ENCODE results near the gene LTA.
"Not testable (repeated sequence)": the region's sequence is repeated elsewhere in the genome, so short reads cannot be mapped to it uniquely, and the experiment has no call there.

Gene LTA

GRCh38 chr6:31588871-31589650, 17.0 kb downstream of the LTA start:
- H3K4me3 ChIP-seq (replicated peaks; ENCODE audit: low read depth, low read length): no peak overlapping the region
- DNase-seq (ENCODE audit: extremely low read depth, low read depth): no peak
- TF ChIP-seq CTCF (IDR thresholded peaks at IDR 0.05; ENCODE audit: low read depth, low read length, missing control alignments): no peak

- DNase-seq (ENCODE audit: extremely low read depth, low read depth); H3K4me3 ChIP-seq (replicated peaks; ENCODE audit: low read depth, low read length): not testable (repeated sequence)
Observed at GRCh38 chr6:31590691-31591090, 18.6 kb downstream of the LTA start.

GRCh38 chr6:31592396-31592771, 20.3 kb downstream of the LTA start:
- H3K4me3 ChIP-seq (replicated peaks; ENCODE audit: low read depth, low read length): no peak overlapping the region
- no peak for DNase-seq (ENCODE audit: extremely low read depth, low read depth)
- TF ChIP-seq CTCF (IDR thresholded peaks at IDR 0.05; ENCODE audit: low read depth, low read length, missing control alignments): no peak

GRCh38 chr6:31597006-31597405, 24.9 kb downstream of the LTA start:
- no peak for DNase-seq (ENCODE audit: extremely low read depth, low read depth)
- H3K4me3 ChIP-seq (replicated peaks; ENCODE audit: low read depth, low read length): no peak overlapping the region
- TF ChIP-seq CTCF (IDR thresholded peaks at IDR 0.05; ENCODE audit: low read depth, low read length, missing control alignments): peak; percentile 26

GRCh38 chr6:31607317-31607716, 35.2 kb downstream of the LTA start:
- DNase-seq (ENCODE audit: extremely low read depth, low read depth): no peak
- no peak overlapping the region for H3K4me3 ChIP-seq (replicated peaks; ENCODE audit: low read depth, low read length)
- TF ChIP-seq CTCF (IDR thresholded peaks at IDR 0.05; ENCODE audit: low read depth, low read length, missing control alignments): no peak

GRCh38 chr6:31609519-31610406, 37.7 kb downstream of the LTA start:
- DNase-seq (ENCODE audit: extremely low read depth, low read depth): no peak
- no peak for TF ChIP-seq CTCF (IDR thresholded peaks at IDR 0.05; ENCODE audit: low read depth, low read length, missing control alignments)

GRCh38 chr6:31610968-31611367, 38.9 kb downstream of the LTA start:
- no peak for DNase-seq (ENCODE audit: extremely low read depth, low read depth)

More at GRCh38 chr6:31609519-31610406, 37.7 kb downstream of the LTA start:
- H3K4me3 ChIP-seq (replicated peaks; ENCODE audit: low read depth, low read length): no peak overlapping the region

More at GRCh38 chr6:31610968-31611367, 38.9 kb downstream of the LTA start:
- no peak overlapping the region for H3K4me3 ChIP-seq (replicated peaks; ENCODE audit: low read depth, low read length)
- no peak for TF ChIP-seq CTCF (IDR thresholded peaks at IDR 0.05; ENCODE audit: low read depth, low read length, missing control alignments)
